Smooth muscle cell (in vitro differentiated cells): ENCODE measurements around the gene ECI1. TPM values are rescaled to one million over a fixed set of nuclear protein-coding genes. Genes with fewer than 3 reads are reported as not detected.
A peak's percentile ranks its signal among the peaks of the same experiment; 100 is the strongest.

Experiments used
- DNase-seq: peaks from one replicate; lab custom pipeline; 2025; ENCODE audit not compliant: unreplicated experiment; lab: John Stamatoyannopoulos, UW
- H2AFZ ChIP-seq: fragments of 200-600 bp; sonication (generic); 2 replicates; pipeline ENCODE4 v1.6.0; 2016; ENCODE audit warnings: antibody characterized with exemption, low read depth, mild to moderate bottlenecking
- H3F3A ChIP-seq: fragments of 200-600 bp; sonication (generic); 2 replicates; pipeline ENCODE4 v1.6.0; 2017; ENCODE audit warnings: antibody characterized with exemption, low read depth
- H3K27ac ChIP-seq: fragments of 200-600 bp; sonication (generic); 2 replicates; pipeline ENCODE4 v1.5.1; 2016; ENCODE audit warnings: low read depth, mild to moderate bottlenecking
- H3K27me3 ChIP-seq: fragments of 200-600 bp; sonication (generic); 2 replicates; pipeline ENCODE4 v1.6.1; 2016; ENCODE audit warnings: low read depth, mild to moderate bottlenecking
- H3K36me3 ChIP-seq: fragments of 200-600 bp; sonication (generic); 2 replicates; pipeline ENCODE4 v1.5.1; 2016; ENCODE audit warnings: low read depth
- H3K4me1 ChIP-seq: fragments of 200-600 bp; sonication (generic); 2 replicates; pipeline ENCODE4 v1.5.1; 2016; ENCODE audit warnings: low read depth
- H3K4me2 ChIP-seq: fragments of 200-600 bp; sonication (generic); 2 replicates; pipeline ENCODE4 v1.6.0; 2016; ENCODE audit warnings: mild to moderate bottlenecking
- H3K4me3 ChIP-seq: fragments of 200-600 bp; sonication (generic); 2 replicates; pipeline ENCODE4 v1.5.1; 2016; ENCODE audit warnings: mild to moderate bottlenecking
- H3K79me2 ChIP-seq: fragments of 200-600 bp; sonication (generic); 2 replicates; pipeline ENCODE4 v1.6.0; 2016; ENCODE audit warnings: low read depth, mild to moderate bottlenecking
- H3K9ac ChIP-seq: fragments of 200-600 bp; sonication (generic); 2 replicates; pipeline ENCODE4 v1.6.0; 2016; ENCODE audit warnings: low read depth
- H3K9me3 ChIP-seq: fragments of 200-600 bp; sonication (generic); replicated peaks from 2 replicates; pipeline ENCODE4 v1.5.1; 2016; ENCODE audit warnings: low read depth
- H4K20me1 ChIP-seq: fragments of 200-600 bp; sonication (generic); 2 replicates; pipeline ENCODE4 v1.6.0; 2016; ENCODE audit warnings: low read depth
- CTCF ChIP-seq: fragments of 200-600 bp; sonication (generic); IDR thresholded peaks from 2 replicates; pipeline ENCODE4 v1.5.1; 2017; ENCODE audit warnings: borderline replicate concordance, mild to moderate bottlenecking, antibody characterized with exemption; ENCODE audit not compliant: insufficient read depth, poor library complexity, severe bottlenecking
- WGBS: methylation state at CpG from one replicate; pipeline ENCODE4 v1.1.7; 2016; ENCODE audit warnings: low lambda C conversion rate; 5-methylcytosine and 5-hydroxymethylcytosine counted together
- polyA plus RNA-seq: library from polyadenylated mRNA; unstranded; fragments of >200 nt; fragmentation: Nextera tagmentation; extraction: Ambion mirVana; gene quantifications from 2 replicates; pipeline ENCODE4 v1.2.1, GENCODE V29; 2016
- total RNA-seq: library from RNA; depleted of rRNA; stranded (reverse); fragments of >200 nt; gene quantifications from 2 replicates; pipeline ENCODE4 v1.2.3, GENCODE V29; 2014

The ECI1 gene
- total and polyA plus RNA-seq, 2 experiments from 2014 or later, result 45.7 to 86.9 TPM

DNA sequence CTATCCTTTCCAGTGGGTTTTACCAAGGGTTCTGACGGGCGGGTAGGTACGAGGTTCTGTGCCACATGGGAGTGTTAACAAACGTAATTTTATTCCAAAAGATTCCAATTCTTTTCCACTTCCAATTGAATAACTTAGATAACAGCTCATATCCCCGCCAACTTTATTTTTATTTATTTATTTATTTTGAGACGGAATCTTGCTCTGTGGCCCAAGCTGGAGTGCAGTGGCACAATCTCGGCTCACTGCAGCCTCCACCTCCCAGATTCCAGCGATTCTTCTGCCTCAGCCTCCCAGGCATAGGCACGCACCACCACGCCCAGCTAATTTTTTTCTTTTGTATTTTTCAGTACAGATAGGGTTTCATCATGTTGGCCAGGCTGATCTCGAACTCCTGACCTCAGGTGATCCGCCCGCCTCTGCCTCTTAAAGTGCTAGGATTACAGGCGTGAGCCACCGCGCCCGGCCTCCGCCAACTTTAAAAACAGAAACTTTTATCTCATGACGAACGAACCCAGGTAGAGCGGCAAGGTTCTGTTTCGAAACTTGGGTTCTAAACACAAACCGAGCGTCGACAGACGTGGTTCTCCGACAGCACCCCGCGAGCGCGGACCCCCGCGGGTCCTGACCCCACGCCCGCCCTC, 613 bp downstream of the ECI1 start:
- 6% methylated on average over 33 of the region's 35 CpGs for WGBS
- TF ChIP-seq CTCF, result no peak
- Histone ChIP-seq H3K36me3 (peaks cover 5% of the 10 kb centered on the region), H3K27ac (peak overlapping the region; percentile 73), H3K79me2 (peaks cover 35% of the 10 kb centered on the region), H3K4me3 (peak overlapping the region; percentile 77), H3K4me1 (peaks cover 11% of the 10 kb centered on the region), H3K27me3 (no peaks in the 10 kb centered on the region), H3K9me3 (no peaks in the 10 kb centered on the region), H3K4me2 (peak overlapping the region; percentile 93), H2AFZ (no peak overlapping the region), H3F3A (peaks cover 21% of the 10 kb centered on the region), H4K20me1 (peaks cover 12% of the 10 kb centered on the region), H3K9ac (peak overlapping the region; percentile 7)
- no peak for DNase-seq

DNA sequence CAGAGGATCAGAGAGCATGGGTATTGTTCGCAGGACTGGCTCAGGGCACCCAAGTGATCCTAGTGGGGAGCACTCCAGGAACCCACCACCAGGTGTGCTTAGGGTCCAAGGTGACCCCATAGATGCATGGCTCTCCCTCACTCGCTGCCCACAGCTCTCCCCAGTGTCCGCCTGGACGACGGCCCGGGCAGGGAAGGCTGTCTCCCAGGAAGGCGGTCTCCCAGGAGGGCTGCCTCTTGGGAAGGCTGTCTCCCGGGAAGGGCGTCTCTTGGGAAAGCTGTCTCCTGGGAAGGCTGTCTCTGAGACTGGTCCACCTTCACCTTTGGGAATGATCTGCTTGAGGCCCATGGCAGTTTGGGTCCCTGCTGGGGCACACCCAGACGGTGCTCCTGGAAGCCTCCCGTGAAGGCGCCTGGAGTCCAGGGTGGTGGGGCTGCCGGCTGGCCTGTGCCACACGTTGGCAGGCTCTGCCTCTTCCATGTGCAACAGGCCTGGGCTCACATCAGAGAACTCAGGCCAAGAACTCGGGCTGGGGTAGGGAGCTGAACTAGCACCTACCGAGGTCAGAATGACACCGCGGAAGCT, 5.0 kb downstream of the ECI1 start:
- TF ChIP-seq CTCF, result no peak
- Histone ChIP-seq H3K79me2 (peaks cover 35% of the 10 kb centered on the region), H3K36me3 (no peaks in the 10 kb centered on the region), H4K20me1 (no peaks in the 10 kb centered on the region), H3K27ac (no peak overlapping the region), H3K9me3 (no peaks in the 10 kb centered on the region), H3F3A (no peaks in the 10 kb centered on the region), H3K27me3 (no peaks in the 10 kb centered on the region), H3K4me3 (no peak overlapping the region), H3K4me2 (no peak overlapping the region), H3K9ac (no peak overlapping the region), H2AFZ (no peak overlapping the region), H3K4me1 (peaks cover 11% of the 10 kb centered on the region)
- DNase-seq, result no peak
- 98% methylated on average over 18 of the region's 18 CpGs for WGBS

DNA sequence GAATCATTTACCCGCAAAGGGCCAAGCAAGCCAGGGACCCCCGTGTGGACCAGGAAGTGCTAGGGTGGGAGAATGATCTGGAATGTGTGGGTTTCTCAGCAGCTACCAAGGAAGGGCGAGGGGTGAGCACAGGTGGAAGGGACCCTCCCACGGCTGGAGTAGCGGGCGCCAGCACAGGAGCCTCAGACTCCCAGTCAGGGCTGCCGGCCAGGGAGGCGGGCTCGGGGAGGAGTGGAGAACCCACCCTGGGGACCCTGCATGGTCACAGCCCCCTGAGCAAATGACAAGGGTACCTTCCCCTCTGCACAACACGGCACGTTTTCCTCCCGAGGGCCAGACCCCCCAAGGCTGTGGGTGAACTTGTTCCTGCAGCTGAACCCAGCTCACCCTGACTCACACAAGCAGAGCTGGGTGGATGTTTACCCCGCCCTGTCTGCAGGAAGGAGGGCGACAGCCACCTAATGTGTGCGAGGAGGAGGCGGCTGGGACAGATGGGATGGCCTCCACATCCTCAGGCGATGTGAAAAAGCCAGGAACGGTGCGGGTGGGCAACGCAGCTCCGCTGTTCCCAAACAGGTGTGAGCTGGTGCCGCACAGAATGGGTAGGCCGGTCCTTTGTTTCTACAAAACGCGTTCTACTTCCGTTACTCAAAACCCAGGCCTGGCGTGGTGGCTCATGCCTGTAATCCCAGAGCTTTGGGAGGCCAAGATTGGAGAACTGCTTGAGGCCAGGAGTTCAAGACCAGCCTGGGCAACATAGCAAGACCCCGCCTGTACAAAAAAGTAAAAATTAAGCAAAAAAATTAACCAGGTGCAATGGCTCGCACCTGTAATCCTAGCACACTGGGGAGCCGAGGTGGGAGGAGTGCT, 6.2 kb downstream of the ECI1 start:
- Histone ChIP-seq H3K4me1 (peaks cover 4% of the 10 kb centered on the region), H2AFZ (no peak overlapping the region), H3K9me3 (no peaks in the 10 kb centered on the region), H3K27me3 (no peaks in the 10 kb centered on the region), H3F3A (no peaks in the 10 kb centered on the region), H3K27ac (no peak overlapping the region), H3K36me3 (no peaks in the 10 kb centered on the region), H3K4me3 (no peak overlapping the region), H3K4me2 (no peak overlapping the region), H4K20me1 (no peaks in the 10 kb centered on the region), H3K79me2 (peaks cover 28% of the 10 kb centered on the region), H3K9ac (no peak overlapping the region)
- DNase-seq, result no peak
- WGBS, result 95% methylated on average over 30 of the region's 30 CpGs
- TF ChIP-seq CTCF, result no peak
